Stimulated activated CD8-positive, alpha-beta memory T cell treated with anti-CD3 and anti-CD28 coated beads, Interleukin-2, amount 100 ng/mL, for 48 hours (primary cell): ENCODE results near the gene CHL1.
"Not testable (repeated sequence)": the region's sequence is repeated elsewhere in the genome, so short reads cannot be mapped to it uniquely, and the experiment has no call there.

Experiments used
- DNase-seq, 2 donors: peaks; one replicate each; pipeline ENCODE4 v3.0.0-alpha.2; 2020; ENCODE audit warnings: low read depth in 2 of 2

CHL1 gene

DNA sequence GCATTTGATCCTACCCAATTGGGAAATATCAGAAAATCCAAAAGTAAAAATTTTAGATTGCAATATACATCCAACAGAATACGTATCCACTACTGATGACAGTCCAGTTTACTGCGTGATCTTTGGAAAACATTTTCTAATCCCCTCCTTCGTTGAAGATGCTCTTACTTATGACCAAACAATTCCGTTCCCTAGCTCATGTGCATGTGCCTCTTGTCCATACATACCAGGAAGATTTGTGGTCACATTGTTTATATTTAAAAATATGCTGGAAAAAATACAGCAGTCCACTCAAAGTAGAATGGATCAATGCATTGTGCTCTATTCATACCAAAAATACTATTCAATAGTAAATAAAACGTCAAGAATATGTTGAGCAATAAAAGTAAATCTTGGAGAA lies 135.3 kb downstream of the CHL1 start:
- DNase-seq, result no peak

DNA sequence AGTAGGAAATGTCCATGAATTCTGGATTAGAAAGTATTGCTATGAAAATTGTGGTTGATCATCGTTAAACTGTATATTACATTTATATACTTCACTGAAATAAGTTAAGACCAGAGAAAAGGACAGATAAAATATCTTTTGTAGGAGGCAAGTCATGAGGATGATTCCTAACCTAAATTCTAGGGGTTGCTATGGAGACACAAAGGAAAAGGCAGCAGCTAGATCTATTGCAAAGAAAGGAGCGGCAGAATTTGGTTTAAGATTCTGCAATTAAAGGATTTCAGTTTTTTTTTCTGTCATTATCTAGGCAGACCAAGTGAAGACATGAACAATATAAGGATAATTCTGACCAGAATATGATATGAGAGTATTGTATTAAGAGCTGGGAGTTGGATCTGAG lies 136.1 kb downstream of the CHL1 start:
- no peak for DNase-seq

DNA sequence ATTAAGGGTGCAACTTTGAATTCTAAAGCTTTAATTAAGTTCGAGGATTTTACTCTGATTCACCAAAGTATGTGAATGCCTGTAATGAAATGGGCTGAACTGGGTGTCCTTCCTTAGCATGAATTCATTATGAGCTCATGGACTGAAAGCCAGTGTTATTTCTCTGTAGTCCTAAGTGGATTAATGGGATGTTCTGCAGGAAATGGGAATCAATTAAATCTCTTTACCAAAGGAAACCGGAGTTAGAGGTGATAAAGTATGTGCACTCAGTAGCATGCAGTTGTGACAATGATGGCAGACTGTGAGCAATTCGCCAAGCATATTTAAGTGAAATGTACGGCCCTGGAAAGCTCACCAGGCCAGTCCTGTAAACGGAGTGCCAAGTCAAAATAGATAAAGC lies 138.7 kb downstream of the CHL1 start:
- no peak for DNase-seq

DNA sequence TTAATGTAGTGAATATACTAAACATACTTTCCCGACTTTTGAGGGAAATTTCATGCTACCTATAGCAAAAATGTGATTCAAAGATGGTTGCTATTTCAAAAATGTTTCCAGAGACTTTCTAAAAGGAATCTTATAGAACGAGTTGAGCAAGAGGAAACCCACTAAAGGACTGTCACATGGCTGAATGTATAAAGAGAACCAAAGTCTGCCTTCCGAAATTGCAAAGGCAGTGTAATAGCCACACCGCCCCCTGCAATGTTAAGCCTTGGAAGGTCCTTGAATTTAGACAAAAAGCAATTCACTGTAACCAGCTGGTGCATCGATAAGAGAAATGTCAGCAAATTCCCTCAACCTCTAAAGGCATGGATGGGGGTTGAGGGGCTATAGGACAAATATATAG lies 142.8 kb downstream of the CHL1 start:
- no peak for DNase-seq

DNA sequence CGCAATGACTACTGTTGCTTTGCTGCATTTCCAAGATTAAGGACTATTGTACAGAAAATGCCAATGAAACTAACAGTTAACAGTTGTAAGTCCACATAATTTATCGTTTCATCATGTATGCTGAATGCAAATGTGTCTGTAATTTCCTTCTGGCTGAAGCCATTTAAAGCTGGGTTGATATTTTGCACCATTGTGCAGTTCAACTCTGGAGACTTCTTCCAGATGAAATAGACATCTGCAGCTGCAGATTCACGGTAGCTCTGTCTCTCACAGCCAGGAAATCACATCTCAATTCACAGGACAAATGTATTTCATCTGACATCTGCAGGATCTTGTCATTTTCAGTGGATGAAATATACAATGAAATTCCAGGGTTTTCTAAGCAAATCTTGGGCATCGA lies 145.4 kb downstream of the CHL1 start:
- no peak for DNase-seq

DNA sequence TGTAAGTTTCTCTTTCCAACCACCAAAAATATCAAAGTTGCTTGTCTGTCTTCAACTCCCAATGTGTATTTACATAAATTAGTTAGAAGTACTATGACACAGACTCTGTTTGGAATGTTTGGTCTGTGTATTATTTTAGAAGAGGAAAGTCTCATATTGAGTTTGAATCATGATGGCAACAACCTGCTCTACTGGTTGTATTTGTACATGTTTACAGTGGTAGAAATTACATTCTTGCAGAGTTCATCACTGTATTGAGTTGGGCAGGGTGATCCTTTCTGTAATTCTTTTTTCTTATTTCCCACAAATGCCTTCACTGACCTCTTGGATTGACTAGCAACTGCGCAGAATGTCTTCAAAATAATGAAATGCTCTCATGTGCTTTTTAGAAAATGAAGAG lies 149.6 kb downstream of the CHL1 start:
- DNase-seq, result no peak

DNA sequence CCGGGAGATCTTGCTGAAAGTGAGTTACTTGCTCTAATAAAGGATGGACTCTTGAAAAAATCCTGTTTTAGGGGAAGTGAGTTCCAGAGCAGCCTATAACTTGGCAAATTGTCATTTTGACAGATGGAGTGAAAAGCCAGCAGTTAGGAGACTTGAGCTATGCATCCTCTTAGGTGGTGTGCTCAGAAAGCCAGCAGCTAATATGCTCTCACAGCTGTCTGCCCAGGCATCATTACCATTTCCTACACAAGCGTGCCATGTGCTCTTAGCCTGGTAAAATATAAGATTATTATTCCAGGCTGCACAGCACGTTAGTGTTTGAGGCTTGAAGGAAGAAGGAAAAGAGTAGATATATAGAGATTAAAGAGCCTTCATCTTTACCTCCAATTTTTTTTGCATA lies 151.0 kb downstream of the CHL1 start:
- no peak for DNase-seq

DNA sequence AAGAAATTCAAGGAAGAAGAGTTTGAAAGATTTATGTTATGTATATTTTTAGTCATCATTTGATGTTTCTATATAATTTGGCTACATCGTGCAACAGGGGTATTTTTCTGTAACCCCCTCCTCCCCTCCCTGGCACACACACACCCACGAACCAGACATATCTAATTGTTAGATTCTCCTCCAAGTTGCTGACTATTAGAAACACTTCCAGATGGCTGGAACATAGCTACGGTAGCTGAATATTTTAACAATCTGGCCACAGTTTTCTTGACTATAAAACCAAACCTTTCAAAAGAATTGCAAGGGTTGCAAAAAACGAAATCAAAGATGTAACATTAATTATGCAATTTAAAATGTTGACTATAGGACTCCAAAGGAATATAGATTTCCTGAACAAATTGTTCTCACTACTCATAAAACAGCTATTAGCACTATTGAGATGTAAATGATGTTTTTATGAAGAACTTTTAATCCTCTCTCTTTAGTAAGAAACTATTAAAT lies 154.4 kb downstream of the CHL1 start:
- no peak for DNase-seq

DNA sequence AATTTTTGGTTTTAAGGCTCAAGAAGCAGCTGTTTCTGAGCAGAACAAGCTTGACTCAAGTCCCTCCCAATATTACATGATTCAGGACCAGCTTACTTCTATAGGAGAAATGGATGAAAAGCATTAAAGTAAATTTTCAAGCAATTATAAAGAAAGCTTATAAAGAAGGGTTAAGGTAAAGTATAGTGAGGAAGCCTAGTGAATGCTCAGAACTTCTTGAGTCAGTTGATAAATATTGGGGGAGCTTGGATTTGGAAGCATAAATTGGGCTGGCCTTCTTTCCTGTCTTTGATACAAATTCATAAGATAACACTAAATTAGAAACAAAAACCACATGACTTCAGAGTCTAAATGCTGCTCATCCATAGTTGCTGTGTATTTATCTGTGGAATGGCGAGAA lies 156.0 kb downstream of the CHL1 start:
- DNase-seq, result no peak

DNA sequence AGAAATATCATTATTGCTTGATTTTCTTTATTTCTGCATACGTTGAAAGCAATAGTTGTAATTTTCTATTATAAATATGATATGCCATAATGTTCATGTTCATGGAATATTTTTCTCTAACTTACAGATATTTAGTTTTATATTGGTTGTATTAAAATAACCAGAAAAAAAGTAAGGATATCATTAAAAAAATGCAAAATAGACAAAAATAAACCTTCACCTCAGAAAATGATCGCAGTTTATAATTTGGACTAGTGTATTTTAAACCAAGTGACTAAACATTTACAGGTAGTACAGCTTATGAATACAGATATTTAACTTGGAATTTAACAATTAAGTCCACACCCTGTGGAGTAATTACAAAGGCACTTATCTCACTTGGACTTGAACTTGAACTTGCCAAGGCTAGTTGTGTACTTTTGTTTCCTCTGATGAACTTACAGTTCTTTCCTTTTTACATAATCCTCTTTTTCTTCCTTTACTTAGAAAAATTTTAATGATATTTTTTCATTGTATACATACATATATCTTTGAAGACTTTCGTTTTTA lies 156.7 kb downstream of the CHL1 start:
- no peak for DNase-seq

DNA sequence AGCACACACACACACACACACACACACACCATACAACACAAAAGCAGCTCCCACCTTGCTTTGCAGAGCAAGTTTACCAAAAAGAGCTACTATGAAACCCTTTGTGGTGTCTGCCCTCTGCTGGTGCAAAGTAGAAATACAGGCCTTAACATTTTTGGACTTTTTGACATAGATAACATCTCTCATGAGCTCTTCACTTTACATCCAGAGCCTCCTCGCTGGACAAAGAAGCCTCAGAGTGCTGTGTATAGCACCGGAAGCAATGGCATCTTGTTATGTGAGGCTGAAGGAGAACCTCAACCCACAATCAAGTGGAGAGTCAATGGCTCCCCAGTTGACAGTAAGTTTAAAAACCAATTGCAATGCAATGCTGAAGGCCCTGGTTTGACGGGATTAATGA lies 157.9 kb downstream of the CHL1 start:
- peak in 1 of 2 donors; percentile 0 for DNase-seq

DNA sequence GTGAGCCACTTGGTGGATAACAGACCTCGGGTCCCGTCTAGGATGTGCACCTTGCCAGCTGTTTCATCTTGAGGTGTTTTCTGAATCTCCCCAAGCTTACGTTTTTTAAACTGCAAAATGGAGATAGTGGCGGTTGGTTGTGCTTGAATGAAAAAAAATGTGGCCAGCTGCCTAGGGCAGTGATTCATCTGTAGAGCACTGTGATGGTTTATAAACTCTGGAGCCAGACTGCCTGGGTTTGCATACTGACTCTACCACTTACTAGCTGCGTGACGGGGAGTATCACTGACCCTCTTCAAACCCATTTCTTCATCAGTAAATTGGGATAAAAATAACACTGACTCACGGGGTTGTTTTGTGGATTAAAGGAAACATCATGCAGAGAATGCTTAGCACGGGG lies 159.1 kb downstream of the CHL1 start:
- DNase-seq, result no peak

DNA sequence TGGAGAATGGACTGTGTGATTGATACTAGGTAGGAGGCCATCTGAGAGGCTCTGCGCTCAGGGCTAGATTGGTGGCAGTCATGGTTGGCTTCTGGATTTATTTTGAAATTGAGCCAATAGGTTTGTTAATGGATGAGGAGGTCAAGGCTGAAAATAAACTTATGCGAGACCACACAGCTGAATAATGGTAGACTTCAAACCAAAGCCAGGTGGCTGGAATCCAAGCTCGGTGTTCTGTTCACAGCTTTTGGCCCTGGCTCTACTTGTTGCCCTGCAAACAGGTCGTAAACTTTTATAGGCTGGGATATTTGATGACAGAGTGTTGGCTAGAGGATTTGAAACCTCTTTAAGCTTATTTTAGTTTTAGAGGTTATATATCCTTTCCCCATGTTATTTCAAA lies 160.4 kb downstream of the CHL1 start:
- no peak for DNase-seq

DNA sequence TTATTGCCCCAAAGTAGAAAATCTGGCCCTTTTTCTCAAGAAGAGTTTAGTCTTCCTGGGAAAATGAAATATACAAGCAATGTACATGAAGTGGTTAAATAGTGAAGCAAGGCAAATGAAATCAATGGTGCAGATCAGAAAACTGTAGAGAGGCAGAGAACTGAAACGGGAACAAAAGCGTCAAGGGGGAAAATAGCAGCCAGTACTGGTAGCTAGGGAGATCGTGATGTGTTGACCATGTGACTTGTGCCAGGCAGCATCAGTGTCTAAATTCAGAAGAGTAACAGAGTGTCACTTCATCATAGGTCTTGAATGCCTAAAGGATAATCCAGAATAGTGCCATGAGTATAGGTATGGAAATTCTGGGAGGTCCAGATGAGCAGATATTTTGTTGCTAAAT lies 163.1 kb downstream of the CHL1 start:
- no peak for DNase-seq

DNA sequence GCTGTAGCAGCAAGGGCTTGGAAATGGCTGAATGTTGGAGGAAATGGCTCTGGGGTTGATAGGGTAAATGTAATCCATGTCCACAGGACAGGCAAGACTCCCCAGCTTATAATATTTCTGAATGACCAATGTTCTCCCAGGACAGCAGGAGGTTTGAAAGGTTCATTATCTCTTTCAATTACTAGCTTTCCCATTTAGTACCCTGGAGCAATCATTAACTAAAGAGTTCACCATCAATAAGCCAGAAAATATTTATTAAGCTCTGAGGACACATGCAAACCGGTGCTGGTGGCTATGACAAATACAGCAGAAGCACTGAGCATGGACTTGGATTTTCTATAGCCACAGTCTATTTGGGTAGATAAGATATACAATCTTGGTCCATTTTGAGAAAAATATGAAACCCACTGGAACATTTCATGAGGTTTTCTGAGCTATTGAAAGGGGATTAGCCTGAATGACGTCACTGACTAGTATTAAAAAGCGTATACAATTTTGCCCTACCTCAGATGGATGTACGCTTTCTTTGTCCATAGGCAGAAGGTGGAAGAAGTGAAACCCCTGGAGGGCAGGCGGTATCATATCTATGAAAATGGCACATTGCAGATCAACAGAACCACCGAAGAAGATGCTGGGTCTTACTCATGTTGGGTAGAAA lies 166.2 kb downstream of the CHL1 start:
- DNase-seq, result no peak

DNA sequence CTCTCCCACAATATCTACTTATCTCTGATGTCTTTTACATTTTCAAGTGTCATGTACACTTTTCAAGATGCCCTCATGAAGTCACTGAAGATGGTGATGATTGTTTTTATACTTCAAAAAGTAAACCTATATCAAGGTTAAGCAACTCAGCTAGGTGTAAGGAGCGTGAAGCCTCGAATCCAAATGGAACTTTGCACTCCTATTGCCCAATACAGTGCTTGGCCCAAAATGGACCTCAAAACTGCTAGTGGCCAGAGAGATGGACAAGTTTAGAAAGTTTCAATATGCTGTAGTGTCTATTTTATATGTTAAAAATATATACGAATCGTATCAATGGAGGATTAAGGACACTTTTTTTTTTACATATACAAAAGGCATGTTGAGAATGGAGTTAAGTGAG lies 167.7 kb downstream of the CHL1 start:
- DNase-seq, result no peak

DNA sequence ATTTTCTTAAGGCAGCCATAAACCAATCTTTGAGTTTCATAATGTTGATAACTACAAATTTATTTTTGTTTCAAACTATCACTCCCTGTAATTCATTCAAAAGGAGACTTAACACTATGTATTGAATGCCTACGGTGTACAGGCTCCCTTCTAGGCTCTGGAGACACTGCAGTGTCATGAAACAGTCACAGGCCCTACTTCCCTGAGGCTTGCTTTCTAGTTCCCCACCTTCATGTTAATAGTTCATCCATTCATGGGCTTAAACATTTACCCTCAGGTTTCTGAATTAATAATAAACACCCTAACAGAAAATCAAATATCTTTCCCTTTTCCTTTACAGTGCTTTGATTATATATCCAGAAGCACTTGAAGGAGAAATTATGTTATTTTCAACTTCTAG lies 168.7 kb downstream of the CHL1 start:
- no peak for DNase-seq

DNA sequence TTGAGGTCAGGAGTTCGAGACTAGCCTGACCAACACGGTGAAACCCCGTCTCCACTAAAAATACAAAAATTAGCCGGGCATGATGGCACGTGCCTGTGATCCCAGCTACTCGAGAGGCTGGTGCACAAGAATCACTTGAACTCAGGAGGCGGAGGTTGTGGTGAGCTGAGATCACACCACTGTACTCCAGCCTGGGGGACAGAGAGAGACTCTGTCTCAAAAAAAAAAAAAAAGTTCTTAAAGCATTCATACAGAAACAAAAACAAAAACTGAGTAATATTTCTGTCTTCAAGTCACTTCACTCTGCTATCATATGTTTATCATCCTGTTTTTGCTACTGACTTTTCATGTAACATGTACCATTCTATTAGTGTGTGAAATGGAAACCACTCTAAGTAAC lies 169.7 kb downstream of the CHL1 start:
- not testable (repeated sequence) for DNase-seq

DNA sequence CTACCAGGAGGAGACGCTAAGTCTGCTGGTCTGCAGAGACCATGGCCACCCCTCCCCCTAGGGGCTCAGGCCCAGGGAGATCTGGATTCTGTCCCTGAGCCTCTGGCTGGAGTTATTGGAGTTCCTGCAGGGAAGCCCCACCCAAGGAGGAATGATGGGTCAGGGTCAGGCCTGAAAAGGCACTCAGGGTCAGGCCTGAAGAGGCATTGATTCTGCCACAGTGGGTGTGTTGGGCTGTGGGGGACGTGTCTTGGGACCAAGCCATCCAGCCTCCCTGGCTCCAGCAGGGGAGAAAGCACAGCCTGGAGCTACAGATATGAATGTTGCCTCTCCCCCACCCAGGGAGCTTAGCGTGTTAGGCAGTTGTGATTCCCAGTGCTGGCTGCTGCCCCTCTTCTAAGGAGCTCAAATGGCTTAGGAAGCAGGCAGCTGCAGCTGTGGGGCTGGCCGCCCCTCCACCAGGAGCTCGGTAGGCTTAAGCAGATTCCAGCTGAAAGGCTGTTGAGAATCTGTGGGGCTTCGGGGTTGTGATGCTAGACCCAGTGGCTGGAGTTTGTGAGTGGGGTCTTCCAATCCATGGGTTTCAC lies 176.7 kb downstream of the CHL1 start:
- DNase-seq, result no peak

DNA sequence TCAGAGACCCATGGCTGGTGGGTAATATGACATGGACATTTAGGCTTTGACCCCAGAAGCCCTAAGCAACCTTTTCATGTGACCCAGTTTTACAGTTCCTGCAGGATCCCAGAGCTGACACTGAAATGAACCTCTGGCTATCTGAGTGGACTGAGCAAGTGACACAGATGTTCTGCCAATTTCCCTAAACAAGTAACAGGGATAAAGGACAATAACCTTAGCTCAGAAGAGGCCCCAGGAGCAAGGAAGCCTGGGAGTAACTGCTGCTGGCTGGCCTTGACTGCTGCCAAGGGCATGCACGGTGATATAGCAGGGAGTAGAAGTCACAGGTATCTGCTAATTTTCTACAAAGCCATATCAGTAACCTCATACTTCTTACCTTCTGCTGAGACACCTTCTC lies 177.9 kb downstream of the CHL1 start:
- DNase-seq, result no peak

DNA sequence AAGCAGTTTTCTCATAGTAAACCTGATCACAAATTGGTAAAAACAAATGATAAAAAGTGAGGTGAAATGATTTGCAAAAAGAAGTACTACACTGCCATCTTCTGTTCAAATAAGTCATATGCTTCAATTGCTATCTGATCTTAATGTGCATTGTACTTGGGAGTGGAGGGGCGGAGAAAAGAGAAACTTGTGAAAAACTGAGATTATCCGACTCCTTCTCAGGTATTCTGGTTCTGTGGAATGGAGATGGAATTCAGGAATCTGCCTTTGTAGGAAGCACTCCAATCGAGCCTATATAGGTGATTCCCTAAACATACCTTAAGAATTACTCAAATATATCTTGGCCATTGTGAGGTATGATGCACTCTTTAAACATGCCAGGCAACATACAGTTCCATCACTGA lies 180.6 kb downstream of the CHL1 start:
- DNase-seq, result no peak

DNA sequence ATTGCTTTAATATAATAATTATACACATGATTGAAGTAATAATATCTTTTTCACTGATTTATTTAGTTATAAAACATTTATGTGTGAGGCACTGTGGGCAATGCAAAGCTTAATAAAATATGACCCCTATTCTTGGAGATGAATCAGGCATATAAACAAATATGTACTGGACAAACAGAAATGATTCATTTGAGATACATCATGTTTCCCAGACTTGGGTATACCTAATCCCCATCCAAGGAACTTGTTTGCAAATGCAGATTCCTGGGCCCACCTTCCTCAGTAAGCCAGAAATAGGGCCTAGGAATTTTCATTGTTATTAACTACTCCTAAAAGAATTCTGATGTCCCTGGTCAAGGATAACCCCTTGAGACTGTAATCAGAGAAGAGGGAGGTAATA lies 184.2 kb downstream of the CHL1 start:
- no peak for DNase-seq

DNA sequence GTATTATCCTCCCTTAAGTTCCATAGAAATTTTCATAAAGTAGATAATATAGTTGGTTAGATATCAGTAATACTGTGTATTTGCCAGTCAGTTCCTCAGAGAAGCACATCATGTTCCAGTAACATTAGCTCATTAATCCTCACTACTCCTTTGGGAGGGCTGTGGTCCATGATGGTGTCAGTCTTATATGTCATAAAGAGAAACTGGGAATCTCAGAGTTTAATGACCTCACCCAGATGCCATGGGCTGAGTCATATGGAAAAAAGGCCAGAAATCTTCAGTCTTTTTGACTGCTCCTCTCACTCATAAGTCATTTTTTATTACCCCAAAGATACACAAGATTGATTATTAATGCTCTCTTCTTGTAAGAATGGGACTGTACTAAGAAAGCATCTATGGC lies 188.6 kb downstream of the CHL1 start:
- DNase-seq, result no peak

DNA sequence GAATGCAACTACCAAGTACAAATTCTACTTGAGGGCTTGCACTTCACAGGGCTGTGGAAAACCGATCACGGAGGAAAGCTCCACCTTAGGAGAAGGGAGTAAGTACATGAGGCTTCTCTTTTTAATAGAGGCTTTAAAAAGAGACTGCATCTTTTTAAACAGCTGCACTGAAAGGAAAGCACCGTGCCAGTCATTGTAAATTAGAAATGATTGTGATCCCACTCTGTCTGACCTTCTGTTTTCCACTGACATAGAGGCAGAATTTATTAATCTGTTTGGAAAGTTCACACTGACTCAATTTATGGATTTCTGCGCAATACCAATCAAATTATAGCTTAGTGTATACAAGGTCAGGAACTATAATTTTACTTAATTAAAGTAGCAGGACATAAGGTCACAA lies 198.2 kb downstream of the CHL1 start:
- no peak for DNase-seq
